ENCODE data around the gene SRI. TPM values are rescaled to one million over a fixed set of nuclear protein-coding genes. Genes with fewer than 3 reads are reported as not detected.
"Not testable (repeated sequence)": the region's sequence is repeated elsewhere in the genome, so short reads cannot be mapped to it uniquely, and the experiment has no call there.

Gene SRI
- total RNA-seq, 4 donors from 2014 or later, result 44.5 to 76.6 (median 62.6) TPM

DNA sequence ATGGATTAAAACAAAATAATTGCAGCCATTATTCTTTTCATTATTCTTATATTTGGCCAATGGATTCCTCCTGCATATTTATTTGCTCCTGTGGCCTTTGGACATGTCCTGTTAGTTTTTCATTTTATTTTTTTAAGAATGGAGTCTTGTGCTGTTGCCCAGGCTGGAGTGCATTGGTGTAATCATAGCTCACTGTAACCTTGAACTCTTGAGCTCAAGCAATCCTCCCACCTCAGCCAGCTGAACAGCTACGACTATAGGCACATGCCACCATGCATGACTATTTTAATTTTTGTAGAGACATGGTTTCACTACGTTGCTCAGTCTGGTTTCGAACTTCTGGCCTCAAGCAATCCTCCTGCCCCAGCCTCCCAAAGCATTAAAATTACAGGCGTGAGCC is 42.7 kb upstream of the SRI start:
- TF ChIP-seq POLR2A (IDR thresholded peaks at IDR 0.05), result no peak
- TF ChIP-seq, protein P1, sequence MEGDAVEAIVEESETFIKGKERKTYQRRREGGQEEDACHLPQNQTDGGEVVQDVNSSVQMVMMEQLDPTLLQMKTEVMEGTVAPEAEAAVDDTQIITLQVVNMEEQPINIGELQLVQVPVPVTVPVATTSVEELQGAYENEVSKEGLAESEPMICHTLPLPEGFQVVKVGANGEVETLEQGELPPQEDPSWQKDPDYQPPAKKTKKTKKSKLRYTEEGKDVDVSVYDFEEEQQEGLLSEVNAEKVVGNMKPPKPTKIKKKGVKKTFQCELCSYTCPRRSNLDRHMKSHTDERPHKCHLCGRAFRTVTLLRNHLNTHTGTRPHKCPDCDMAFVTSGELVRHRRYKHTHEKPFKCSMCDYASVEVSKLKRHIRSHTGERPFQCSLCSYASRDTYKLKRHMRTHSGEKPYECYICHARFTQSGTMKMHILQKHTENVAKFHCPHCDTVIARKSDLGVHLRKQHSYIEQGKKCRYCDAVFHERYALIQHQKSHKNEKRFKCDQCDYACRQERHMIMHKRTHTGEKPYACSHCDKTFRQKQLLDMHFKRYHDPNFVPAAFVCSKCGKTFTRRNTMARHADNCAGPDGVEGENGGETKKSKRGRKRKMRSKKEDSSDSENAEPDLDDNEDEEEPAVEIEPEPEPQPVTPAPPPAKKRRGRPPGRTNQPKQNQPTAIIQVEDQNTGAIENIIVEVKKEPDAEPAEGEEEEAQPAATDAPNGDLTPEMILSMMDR (IDR thresholded peaks at IDR 0.05), result no peak
- no peak overlapping the region for H3K27ac ChIP-seq
- H3K9me3 ChIP-seq, result no peaks in the 10 kb centered on the region
- H3K4me1 ChIP-seq, result no peaks in the 10 kb centered on the region
- H3K27me3 ChIP-seq, result no peaks in the 10 kb centered on the region
- H3K4me3 ChIP-seq, result no peak overlapping the region
- 85 to 87% methylated on average over 4 of the region's 4 CpGs for WGBS, 2 donors
- no peaks in the 10 kb centered on the region for H3K36me3 ChIP-seq
- no peak for DNase-seq
- intact Hi-C loops (cut with DNase I), result no loop called here

DNA sequence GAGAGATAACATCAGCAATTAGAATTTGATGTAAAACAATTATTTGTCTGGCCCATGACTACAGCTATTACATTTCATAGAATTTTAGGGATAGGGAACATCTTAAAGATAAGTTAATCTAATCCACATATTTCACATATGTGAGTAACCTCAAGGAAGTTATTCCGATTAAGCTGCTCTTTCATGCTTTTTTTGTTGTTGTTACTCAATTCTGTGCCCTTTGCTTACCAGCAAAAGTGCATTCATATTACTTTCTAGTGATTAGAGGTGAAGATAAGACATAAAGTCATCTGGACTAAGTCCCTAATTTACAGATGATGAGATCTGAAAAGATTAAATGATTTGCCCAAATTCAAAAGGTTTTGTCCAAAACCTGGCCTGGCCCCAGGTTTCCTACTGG is 40.9 kb upstream of the SRI start:
- Histone ChIP-seq H3K4me3 (no peak overlapping the region), H3K9me3 (no peaks in the 10 kb centered on the region), H3K27me3 (no peaks in the 10 kb centered on the region), H3K4me1 (no peaks in the 10 kb centered on the region), H3K36me3 (no peaks in the 10 kb centered on the region), H3K27ac (no peak overlapping the region)
- intact Hi-C loops (cut with DNase I), result no loop called here
- DNase-seq, result no peak
- WGBS, 2 donors, result 76 to 78% methylated on average over 1 of the region's 1 CpG
- no peak for TF ChIP-seq POLR2A (IDR thresholded peaks at IDR 0.05)
- TF ChIP-seq, protein P1 (IDR thresholded peaks at IDR 0.05), result no peak

DNA sequence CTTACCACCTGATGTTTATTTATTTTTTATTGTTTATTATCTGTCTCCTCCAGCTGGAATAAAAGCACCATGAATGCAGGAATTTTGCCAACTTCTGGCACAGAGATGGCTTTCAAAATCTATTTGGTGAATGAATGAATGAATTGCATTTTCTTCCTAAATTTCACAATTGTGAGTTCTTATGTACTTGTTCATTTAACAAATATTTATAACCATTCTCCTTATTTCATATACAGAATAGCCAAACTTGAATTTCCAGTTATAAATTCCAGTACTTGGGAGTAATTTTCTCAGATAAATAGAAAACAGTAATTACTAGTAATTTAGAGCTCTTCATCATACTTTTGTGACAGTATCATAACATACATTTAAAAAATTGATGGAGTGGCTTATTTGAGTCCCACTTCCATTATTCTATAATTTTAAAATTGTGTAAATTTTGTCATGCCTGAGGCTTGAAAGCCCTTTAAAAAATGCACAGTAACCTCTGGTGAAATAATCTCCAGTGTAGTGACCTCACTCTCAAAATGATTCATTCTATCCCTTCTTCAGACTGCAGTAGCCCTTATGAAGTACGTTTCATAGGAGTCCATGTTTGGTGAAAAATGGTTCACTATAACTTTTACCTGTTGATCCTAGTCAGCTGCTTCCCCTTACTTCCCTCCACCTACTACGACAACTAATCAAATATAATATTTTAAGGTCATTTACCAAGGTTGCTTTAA is 40.0 kb upstream of the SRI start:
- Histone ChIP-seq H3K9me3 (no peaks in the 10 kb centered on the region), H3K4me1 (no peaks in the 10 kb centered on the region), H3K4me3 (no peak overlapping the region), H3K27ac (no peak overlapping the region), H3K36me3 (no peaks in the 10 kb centered on the region), H3K27me3 (no peaks in the 10 kb centered on the region)
- 57 to 61% methylated on average over 2 of the region's 2 CpGs for WGBS, 2 donors
- DNase-seq, result no peak
- intact Hi-C loops (cut with DNase I), result no loop called here
- no peak for TF ChIP-seq POLR2A (IDR thresholded peaks at IDR 0.05)
- TF ChIP-seq, protein P1 (IDR thresholded peaks at IDR 0.05), result no peak

DNA sequence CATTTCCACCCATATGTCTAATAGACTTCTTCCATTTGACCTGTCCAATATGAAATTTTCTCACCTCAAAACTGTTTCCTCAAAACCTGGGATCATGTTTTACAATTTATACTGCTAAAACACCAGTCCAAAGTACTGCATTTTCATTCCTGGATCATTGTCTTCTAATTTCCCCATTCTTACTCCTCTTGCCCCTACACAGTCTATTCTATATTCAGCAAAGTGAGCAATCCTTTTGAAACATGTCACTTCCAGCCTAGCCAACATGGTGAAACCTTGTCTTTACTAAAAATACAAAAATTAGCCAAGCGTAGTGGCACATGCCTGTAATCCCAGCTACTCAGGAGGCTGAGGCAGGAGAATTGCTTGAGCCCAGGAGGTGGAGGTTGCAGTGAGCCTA is 38.5 kb upstream of the SRI start:
- H3K27me3 ChIP-seq, H3K27ac ChIP-seq: not testable (repeated sequence)
- WGBS, 2 donors, result 83 to 100% methylated on average over 1 of the region's 1 CpG

DNA sequence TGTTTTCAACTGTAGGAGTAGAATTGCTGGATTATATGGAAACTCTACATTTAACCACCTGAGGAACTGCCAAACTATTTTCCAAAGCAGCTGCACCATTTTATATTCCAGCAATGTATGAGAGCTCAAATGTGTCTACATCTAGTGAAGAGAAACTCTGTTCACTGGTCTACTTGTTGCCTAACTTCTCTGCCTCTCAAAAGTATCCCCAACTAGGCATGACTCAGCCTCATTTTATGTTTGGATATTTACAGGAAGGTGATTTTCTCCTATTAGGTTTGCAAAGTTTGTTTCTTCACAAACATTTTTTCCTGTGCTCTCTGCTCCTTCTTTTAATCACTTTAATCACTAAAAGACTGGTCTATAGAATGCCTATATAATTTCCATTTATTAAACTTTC is 37.1 kb upstream of the SRI start:
- no peaks in the 10 kb centered on the region for H3K4me1 ChIP-seq
- H3K36me3 ChIP-seq, result no peaks in the 10 kb centered on the region
- peaks cover 0 to 23% (median 0%) of the 10 kb centered on the region in 3 donors for H3K9me3 ChIP-seq
- no peak for DNase-seq
- no peak overlapping the region for H3K4me3 ChIP-seq
- intact Hi-C loops (cut with DNase I), result no loop called here
- H3K27me3 ChIP-seq, result no peaks in the 10 kb centered on the region
- TF ChIP-seq, protein P1 (IDR thresholded peaks at IDR 0.05), result no peak
- no peak for TF ChIP-seq POLR2A (IDR thresholded peaks at IDR 0.05)
- no peak overlapping the region for H3K27ac ChIP-seq

More for the DNA sequence above, 38.5 kb upstream of the SRI start:
- H3K4me3 ChIP-seq; H3K4me1 ChIP-seq; H3K36me3 ChIP-seq; DNase-seq; intact Hi-C loops (cut with DNase I): not testable (repeated sequence)
- H3K9me3 ChIP-seq, result peaks cover 0 to 15% (median 0%) of the 10 kb centered on the region in 3 donors

Measured in esophagus squamous epithelium (tissue), 5 donors.